Heart left ventricle (tissue), 13 donors: ENCODE data around the gene MGAT3.

Experiments used
- CTCF ChIP-seq, 12 donors: fragments of 200-600 bp; sonication (generic) in 4 of 12; IDR thresholded peaks; one replicate each; pipeline versions ENCODE4 v1.5.0 to v1.8.0; 2018 to 2022; ENCODE audit warnings: antibody characterized with exemption in 12 of 12, mild to moderate bottlenecking in 5 of 12
- POLR2A ChIP-seq, 2 donors: fragments of 450-650 bp; IDR thresholded peaks; one replicate each; pipeline ENCODE4 v1.6.1; 2017; ENCODE audit warnings: antibody characterized with exemption in 2 of 2, mild to moderate bottlenecking in 2 of 2, moderate library complexity in 2 of 2
- donor health status: ischemic (EF 13 %, LVEDD 7.1; RV severe dilation, severe dysfunction).
- donor health status: DM: no; HTN: yes; CAD: no.
- donor health status: DM: no; HTN: no; CAD: no.
- donor health status: ischemic (EF 25% LVEDD 6.9; RV normal size, moderate dysfunction).
- donor health status: ischemic (EF 25% LVEDD 5.7; RV mildly dilated, moderate dysfunction).
- donor health status: ischemic (EF 35%, LVEDD 5.7; RV mildly dilated, moderate dysfunction).
- donor health status: nonischemic (EF 11% LVEDD 7.7; RV severe dilation, severe dysfunction).
- donor health status: DM: yes; HTN: yes; CAD: no.
- donor health status: PGD.
- donor health status: ischemic (EF 29% LVEDD 5.4; RV normal size, mild dysfunction).
- donor health status: nonischemic (EF 23%, LVEDD 6.1; RV moderate dilation, normal function).

GRCh38 chr22:39456522-39457197, at the start of gene MGAT3:
- TF ChIP-seq CTCF (IDR thresholded peaks at IDR 0.05), result no peak
- no peak for TF ChIP-seq POLR2A (IDR thresholded peaks at IDR 0.05)
